Uterus (tissue), 4 donors: Measurements from ENCODE around the gene CXCL6. TPM values are rescaled to one million over a fixed set of nuclear protein-coding genes. Genes with fewer than 3 reads are reported as not detected.

Experiments used
- total RNA-seq, 4 donors: library from RNA; depleted of rRNA in 3 of 4; stranded (reverse); fragments of >200 nt in 3 of 4; gene quantifications; one replicate each; pipeline versions ENCODE4 v1.1.0 to v1.2.4, GENCODE V29; 2014 to 2023
- donor health status: DM: yes; HTN: yes; CAD: no.

The CXCL6 gene
- total RNA-seq, 4 donors from 2014 or later: 0.28 to 4.1 TPM; not detected in 2

Other genes starting within 250 kb of the CXCL6 start
- gene RASSF6, start 216.2 kb upstream of the CXCL6 start, total RNA-seq: 1 to 10 TPM in 1 of 4 donors, under 1 TPM in 2, not detected in 1; under 0.01 to 1.5 (median 0.06) TPM
- 1 to 10 TPM in 1 of 4 donors, under 1 TPM in 1, not detected in 2; 0.67 to 2.2 TPM for gene CXCL8, start 96.1 kb upstream of the CXCL6 start, total RNA-seq
- gene PF4V1, start 16.6 kb downstream of the CXCL6 start, total RNA-seq: not detected
- gene CXCL1, start 32.7 kb downstream of the CXCL6 start, total RNA-seq: 1 to 10 TPM in 2 of 4 donors, not detected in 2; 1.4 to 2.6 TPM
- not detected for gene PF4, start 145.3 kb downstream of the CXCL6 start, total RNA-seq
- gene PPBP, start 151.5 kb downstream of the CXCL6 start, total RNA-seq: 10 to 100 TPM in 1 of 4 donors, 1 to 10 TPM in 1, not detected in 2; 2.5 to 27.9 TPM
- not detected for gene CXCL5, start 162.0 kb downstream of the CXCL6 start, total RNA-seq
- 1 to 10 TPM in 1 of 4 donors, under 1 TPM in 1, not detected in 2; 0.62 to 2.5 TPM for gene CXCL3, start 202.0 kb downstream of the CXCL6 start, total RNA-seq